DMS 273 treated with DMSO at 0.1 percent for 48 hours (cell line): ENCODE measurements around the gene ELF1.
"Not testable (repeated sequence)": the region's sequence is repeated elsewhere in the genome, so short reads cannot be mapped to it uniquely, and the experiment has no call there.

Experiments
- DNase-seq: peaks from one replicate; lab custom pipeline; 2025; lab: John Stamatoyannopoulos, UW

ELF1 gene

GRCh38 chr13:40982772-40983171, 36.3 kb downstream of the ELF1 start:
- no peak for DNase-seq

- DNase-seq, result no peak
These were observed 37.2 kb downstream of the ELF1 start for GRCh38 chr13:40981949-40982348.

- DNase-seq, result no peak
These were observed 37.8 kb downstream of the ELF1 start for GRCh38 chr13:40981361-40981760.

GRCh38 chr13:40980461-40980860, 38.7 kb downstream of the ELF1 start:
- DNase-seq, result no peak

GRCh38 chr13:40979232-40979631, 39.9 kb downstream of the ELF1 start:
- DNase-seq, result no peak

GRCh38 chr13:40978109-40978508, 41.0 kb downstream of the ELF1 start:
- not testable (repeated sequence) for DNase-seq

- DNase-seq, result no peak
These were observed 43.7 kb downstream of the ELF1 start for GRCh38 chr13:40975441-40975840.

GRCh38 chr13:40974460-40975407, 44.4 kb downstream of the ELF1 start:
- DNase-seq, result peak; percentile 4

- no peak for DNase-seq
These were observed 45.7 kb downstream of the ELF1 start for GRCh38 chr13:40973409-40973808.

GRCh38 chr13:40971321-40971720, 47.8 kb downstream of the ELF1 start:
- no peak for DNase-seq

- no peak for DNase-seq
These were observed 48.3 kb downstream of the ELF1 start for GRCh38 chr13:40970803-40971202.

GRCh38 chr13:40969169-40969901, 49.8 kb downstream of the ELF1 start:
- DNase-seq, result no peak

GRCh38 chr13:40968416-40969000, 50.6 kb downstream of the ELF1 start:
- no peak for DNase-seq

GRCh38 chr13:40966298-40966697, 52.8 kb downstream of the ELF1 start:
- DNase-seq, result no peak

GRCh38 chr13:40963927-40964326, 55.2 kb downstream of the ELF1 start:
- DNase-seq, result no peak

GRCh38 chr13:40961826-40962225, 57.3 kb downstream of the ELF1 start:
- no peak for DNase-seq

- no peak for DNase-seq
These were observed 57.9 kb downstream of the ELF1 start for GRCh38 chr13:40961214-40961613.

- DNase-seq, result no peak
These were observed 58.4 kb downstream of the ELF1 start for GRCh38 chr13:40960716-40961115.

GRCh38 chr13:40958655-40959054, 60.5 kb downstream of the ELF1 start:
- DNase-seq, result no peak

- DNase-seq, result no peak
These were observed 72.6 kb downstream of the ELF1 start for GRCh38 chr13:40946485-40946884.

GRCh38 chr13:40943073-40943472, 76.0 kb downstream of the ELF1 start:
- DNase-seq, result no peak

- DNase-seq, result no peak
These were observed 77.5 kb downstream of the ELF1 start for GRCh38 chr13:40941581-40941980.

- DNase-seq, result no peak
These were observed 78.3 kb downstream of the ELF1 start for GRCh38 chr13:40940841-40941240.
